ENCODE measurements around the gene RPUSD1.

DNA sequence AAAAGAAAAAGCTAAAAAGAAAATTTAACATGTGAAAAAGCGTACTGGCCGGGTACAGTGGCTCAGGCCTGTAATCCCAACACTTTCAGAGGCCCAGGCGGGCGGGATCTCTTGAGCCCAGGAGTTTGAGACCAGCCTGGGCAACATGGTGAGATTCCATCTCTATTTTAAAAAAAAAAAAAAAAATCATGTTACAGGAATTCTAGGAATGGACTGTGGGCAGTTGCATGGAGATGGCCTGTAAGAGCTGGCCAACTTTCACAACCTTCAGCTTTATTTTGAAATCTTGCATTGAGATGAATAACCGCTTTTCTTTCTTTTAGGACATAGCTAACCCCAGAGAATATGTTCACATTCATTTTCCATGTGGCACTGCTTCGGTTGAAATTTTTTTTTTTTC is 39.2 kb downstream of the RPUSD1 start:
- TF ChIP-seq, protein P1, sequence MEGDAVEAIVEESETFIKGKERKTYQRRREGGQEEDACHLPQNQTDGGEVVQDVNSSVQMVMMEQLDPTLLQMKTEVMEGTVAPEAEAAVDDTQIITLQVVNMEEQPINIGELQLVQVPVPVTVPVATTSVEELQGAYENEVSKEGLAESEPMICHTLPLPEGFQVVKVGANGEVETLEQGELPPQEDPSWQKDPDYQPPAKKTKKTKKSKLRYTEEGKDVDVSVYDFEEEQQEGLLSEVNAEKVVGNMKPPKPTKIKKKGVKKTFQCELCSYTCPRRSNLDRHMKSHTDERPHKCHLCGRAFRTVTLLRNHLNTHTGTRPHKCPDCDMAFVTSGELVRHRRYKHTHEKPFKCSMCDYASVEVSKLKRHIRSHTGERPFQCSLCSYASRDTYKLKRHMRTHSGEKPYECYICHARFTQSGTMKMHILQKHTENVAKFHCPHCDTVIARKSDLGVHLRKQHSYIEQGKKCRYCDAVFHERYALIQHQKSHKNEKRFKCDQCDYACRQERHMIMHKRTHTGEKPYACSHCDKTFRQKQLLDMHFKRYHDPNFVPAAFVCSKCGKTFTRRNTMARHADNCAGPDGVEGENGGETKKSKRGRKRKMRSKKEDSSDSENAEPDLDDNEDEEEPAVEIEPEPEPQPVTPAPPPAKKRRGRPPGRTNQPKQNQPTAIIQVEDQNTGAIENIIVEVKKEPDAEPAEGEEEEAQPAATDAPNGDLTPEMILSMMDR (IDR thresholded peaks at IDR 0.05): no peak
- no peak for TF ChIP-seq POLR2A (IDR thresholded peaks at IDR 0.05)

Data from esophagus squamous epithelium (tissue), 4 donors.